IPS-18a (cell line): ENCODE data around the gene SPPL2A.
A peak's percentile ranks its signal among the peaks of the same experiment; 100 is the strongest.

Experiments used
- H3K27ac ChIP-seq: one replicate; pipeline ENCODE4 v1.5.1; 2013; ENCODE audit warnings: low read length
- H3K27me3 ChIP-seq: one replicate; pipeline ENCODE4 v1.6.1; 2013; ENCODE audit warnings: mild to moderate bottlenecking, low read length; ENCODE audit not compliant: control insufficient read depth, insufficient read depth
- H3K36me3 ChIP-seq: one replicate; pipeline ENCODE4 v1.6.1; 2013; ENCODE audit warnings: low read depth, low read length; ENCODE audit not compliant: control insufficient read depth
- H3K4me1 ChIP-seq: one replicate; pipeline ENCODE4 v1.6.1; 2013; ENCODE audit warnings: low read depth, low read length; ENCODE audit not compliant: control insufficient read depth
- H3K4me3 ChIP-seq: one replicate; pipeline ENCODE4 v1.5.1; 2013; ENCODE audit warnings: low read length
- H3K9ac ChIP-seq: one replicate; pipeline ENCODE4 v1.6.1; 2013; ENCODE audit warnings: mild to moderate bottlenecking, low read length, moderate library complexity
- H3K9me3 ChIP-seq: one replicate; pipeline ENCODE4 v1.6.1; 2013; ENCODE audit warnings: low read depth, low read length; ENCODE audit not compliant: control insufficient read depth

The SPPL2A gene

DNA sequence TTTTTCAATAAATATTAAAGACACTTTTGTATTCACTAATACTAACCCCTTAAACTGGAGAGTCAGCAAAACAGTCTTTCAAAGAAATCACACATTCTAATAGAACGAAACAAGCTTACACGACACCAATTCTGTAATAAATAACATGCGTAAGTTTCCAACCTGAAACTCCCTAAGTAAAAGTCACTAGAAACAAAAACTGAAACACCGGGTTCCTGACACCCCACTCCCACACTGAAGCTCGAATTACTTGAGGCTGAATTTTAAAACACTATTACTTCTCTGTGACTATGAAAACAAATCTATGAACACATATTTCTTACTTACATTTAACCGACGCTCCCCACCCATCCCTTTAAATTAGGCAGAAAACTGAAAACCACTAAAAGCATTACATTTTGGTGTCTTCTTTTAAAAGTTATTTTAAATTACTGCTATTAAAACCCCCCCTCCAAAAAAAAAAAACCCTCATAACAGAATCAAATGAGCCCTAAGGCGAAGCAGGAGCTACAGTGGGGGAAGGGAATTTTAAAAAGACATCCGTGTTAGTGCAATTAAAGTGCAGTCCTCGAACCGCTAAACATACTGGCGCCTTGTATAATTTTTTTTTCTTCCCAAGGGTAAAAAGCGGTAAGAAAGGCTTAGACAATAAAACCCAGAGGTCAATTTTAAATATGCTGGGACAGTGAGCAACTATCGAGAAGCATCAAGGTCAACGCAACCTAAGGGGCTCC is 878 bp downstream of the SPPL2A start:
- peak overlapping the region; percentile 97 for H3K4me3 ChIP-seq
- peak overlapping the region; percentile 92 for H3K9ac ChIP-seq
- H3K9me3 ChIP-seq, result no peaks in the 10 kb centered on the region
- H3K27ac ChIP-seq, result peak overlapping the region; percentile 84
- H3K36me3 ChIP-seq, result no peaks in the 10 kb centered on the region
- H3K4me1 ChIP-seq, result peaks cover 2% of the 10 kb centered on the region
- no peaks in the 10 kb centered on the region for H3K27me3 ChIP-seq

DNA sequence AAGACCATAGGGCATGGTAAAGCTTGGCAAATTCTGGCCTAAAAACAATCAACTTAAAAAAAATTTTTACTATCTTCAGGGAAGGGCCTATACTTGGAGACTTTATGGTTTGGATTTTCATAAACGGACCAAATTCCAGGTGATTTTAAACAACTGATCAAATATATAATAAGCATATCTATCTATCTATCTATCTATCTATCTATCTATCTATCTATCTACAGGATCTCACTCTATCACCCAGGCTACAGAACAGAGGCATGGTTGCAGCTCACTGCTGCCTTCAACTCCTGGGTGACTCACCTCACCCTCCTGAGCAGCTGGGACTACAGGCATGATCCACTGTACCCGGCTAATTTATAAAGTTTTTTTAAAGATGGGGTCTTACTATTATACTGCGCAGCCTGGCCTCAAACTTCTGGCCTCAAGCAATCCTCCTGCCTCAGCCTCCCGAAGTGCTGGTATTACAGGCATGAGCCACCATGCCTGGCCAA is 6.7 kb downstream of the SPPL2A start:
- Histone ChIP-seq H3K9ac (no peak overlapping the region), H3K4me1 (no peaks in the 10 kb centered on the region), H3K27ac (no peak overlapping the region), H3K4me3 (no peak overlapping the region), H3K9me3 (no peaks in the 10 kb centered on the region), H3K27me3 (no peaks in the 10 kb centered on the region), H3K36me3 (no peaks in the 10 kb centered on the region)

DNA sequence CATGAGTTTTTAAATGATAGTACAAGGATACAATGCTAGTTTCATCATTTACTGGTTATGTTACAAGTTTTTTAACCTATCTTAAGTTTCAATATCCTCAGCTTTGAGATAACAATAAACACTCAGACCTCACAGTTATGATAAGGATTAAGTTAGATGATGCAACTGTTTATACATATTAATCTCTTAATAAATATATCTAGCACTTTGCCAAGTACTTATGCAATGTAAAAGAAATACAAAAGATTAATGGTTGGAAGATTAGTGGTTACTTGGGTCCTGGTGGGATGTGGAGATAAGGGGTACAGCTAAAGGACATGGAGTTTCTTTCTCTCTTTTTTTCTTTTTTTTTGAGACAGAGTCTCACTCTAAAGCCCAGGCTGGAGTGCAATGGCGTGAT is 12.0 kb downstream of the SPPL2A start:
- Histone ChIP-seq H3K9ac (no peak overlapping the region), H3K36me3 (no peaks in the 10 kb centered on the region), H3K4me1 (no peaks in the 10 kb centered on the region), H3K4me3 (no peak overlapping the region), H3K27me3 (no peaks in the 10 kb centered on the region), H3K9me3 (no peaks in the 10 kb centered on the region), H3K27ac (no peak overlapping the region)

DNA sequence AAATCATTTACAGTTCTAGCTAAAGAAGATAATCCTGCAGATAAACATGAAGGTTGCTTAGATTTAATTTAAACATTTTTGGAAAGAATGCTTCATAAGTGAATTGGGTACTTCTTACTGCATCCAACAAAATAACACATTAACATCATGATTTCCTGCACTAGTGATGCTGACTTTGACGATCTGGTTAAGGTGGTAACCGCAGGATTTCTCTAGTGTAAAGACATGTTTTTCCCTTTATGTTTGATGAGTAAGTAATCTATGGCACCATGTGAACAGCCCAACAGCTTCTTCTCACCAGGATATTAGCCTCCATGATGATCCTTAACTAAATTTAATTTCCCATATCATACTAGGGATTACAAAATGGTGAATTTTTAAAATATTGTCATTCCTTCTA is 14.1 kb downstream of the SPPL2A start:
- no peak overlapping the region for H3K4me3 ChIP-seq
- no peaks in the 10 kb centered on the region for H3K27me3 ChIP-seq
- no peaks in the 10 kb centered on the region for H3K9me3 ChIP-seq
- no peaks in the 10 kb centered on the region for H3K4me1 ChIP-seq
- H3K9ac ChIP-seq, result no peak overlapping the region
- H3K27ac ChIP-seq, result no peak overlapping the region
- H3K36me3 ChIP-seq, result peaks cover 8% of the 10 kb centered on the region

DNA sequence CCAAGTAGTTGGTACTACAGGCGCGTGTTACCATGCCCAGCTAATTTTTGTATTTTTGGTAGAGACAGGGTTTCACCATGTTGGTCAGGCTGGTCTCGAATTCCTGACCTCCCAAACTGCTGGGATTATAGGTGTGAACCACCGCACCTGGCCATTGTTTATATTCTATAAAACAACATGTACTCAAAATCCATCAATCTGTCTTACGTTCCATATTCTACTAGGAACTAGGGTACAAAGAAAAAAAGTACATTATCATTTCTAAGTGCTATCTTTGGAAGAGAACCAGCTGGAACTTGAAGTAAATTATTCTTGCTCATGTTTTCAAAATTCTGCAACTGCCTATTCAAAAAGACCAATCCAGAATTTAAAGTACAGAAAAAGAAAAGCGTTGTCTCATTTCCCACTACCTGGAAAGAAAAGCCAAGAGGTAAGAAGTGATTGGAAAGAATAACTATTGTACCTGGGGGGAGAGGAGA is 15.2 kb downstream of the SPPL2A start:
- Histone ChIP-seq H3K27me3 (no peaks in the 10 kb centered on the region), H3K9ac (no peak overlapping the region), H3K27ac (no peak overlapping the region), H3K36me3 (peaks cover 8% of the 10 kb centered on the region), H3K4me3 (no peak overlapping the region), H3K9me3 (no peaks in the 10 kb centered on the region), H3K4me1 (no peaks in the 10 kb centered on the region)

DNA sequence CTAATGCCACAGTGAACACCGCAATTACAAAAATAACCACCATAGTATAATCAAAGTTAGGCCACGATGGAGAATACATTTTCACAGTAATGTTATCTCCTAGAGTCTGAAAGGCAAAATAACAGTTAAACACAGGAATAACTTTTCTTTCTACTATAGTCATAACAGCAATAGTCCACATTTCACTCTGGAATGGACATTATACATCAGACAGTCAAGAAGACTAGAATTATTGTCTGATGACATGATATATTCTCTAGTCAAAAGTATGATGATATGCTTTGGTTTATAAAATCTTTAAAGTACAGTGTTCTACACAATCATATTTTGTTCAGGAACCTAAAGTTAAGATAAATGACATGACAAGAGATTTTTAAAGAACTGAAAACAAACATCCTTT is 18.0 kb downstream of the SPPL2A start:
- Histone ChIP-seq H3K27me3 (no peaks in the 10 kb centered on the region), H3K36me3 (peaks cover 8% of the 10 kb centered on the region), H3K9ac (no peak overlapping the region), H3K4me1 (no peaks in the 10 kb centered on the region), H3K9me3 (no peaks in the 10 kb centered on the region), H3K4me3 (no peak overlapping the region), H3K27ac (no peak overlapping the region)

DNA sequence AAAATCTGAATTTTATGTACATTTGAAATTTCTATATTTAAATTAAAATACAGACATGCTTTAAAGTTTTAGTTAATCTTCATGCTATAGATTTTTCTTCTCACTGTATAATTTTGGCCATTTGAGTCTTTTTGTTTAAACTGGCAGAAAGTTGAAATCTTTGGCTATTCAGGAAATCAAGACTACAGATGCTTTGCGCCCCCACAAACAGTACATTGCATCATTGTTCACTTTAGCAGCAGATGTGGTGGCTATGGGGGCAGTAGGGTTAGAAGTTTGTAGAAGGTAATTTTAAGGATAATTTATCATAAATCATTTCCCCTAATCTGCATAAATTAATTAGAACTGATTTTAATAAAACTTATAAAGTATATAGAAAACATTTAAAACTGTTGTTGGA is 20.9 kb downstream of the SPPL2A start:
- Histone ChIP-seq H3K9ac (no peak overlapping the region), H3K4me1 (no peaks in the 10 kb centered on the region), H3K27me3 (no peaks in the 10 kb centered on the region), H3K27ac (no peak overlapping the region), H3K9me3 (no peaks in the 10 kb centered on the region), H3K4me3 (no peak overlapping the region), H3K36me3 (peaks cover 8% of the 10 kb centered on the region)

DNA sequence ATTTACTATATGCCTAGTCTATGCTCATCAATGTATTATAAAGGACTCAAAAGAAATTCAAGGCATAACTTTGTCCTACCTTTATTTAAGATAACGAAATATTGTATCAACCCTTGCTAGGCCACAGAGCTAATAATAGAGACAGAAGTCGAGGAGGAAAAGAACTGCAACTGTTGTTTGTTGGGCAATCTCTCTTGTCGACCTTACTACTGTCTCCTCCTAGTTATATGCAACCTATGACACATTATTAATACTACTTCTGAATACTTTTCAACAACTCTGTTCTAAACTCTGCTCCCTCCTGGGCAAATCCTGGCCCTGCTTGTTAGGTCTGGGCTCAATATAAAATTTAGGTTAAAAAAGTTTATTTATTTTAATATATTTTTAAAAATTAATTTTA is 24.6 kb downstream of the SPPL2A start:
- no peak overlapping the region for H3K4me3 ChIP-seq
- H3K36me3 ChIP-seq, result peaks cover 10% of the 10 kb centered on the region
- H3K27me3 ChIP-seq, result no peaks in the 10 kb centered on the region
- no peaks in the 10 kb centered on the region for H3K4me1 ChIP-seq
- no peak overlapping the region for H3K9ac ChIP-seq
- no peak overlapping the region for H3K27ac ChIP-seq
- no peaks in the 10 kb centered on the region for H3K9me3 ChIP-seq

DNA sequence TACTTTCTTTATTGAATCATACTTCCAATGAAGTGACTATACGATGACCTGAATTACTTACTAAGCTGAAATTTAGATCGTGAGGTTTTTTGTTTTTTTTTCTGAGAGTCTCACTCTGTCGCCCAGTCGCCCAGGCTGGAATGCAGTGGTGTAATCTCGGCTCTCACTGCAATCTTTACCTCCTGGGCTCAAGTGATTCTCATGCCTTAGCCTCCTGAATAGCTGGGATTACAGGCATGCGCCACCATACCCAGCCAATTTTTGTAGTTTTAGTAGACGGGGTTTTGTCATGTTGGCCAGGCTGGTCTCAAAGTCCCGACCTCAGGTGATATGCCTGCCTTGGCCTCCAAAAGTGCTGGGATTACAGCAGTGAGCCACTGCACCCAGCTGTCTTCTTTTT is 28.7 kb downstream of the SPPL2A start:
- H3K36me3 ChIP-seq, result peaks cover 18% of the 10 kb centered on the region

DNA sequence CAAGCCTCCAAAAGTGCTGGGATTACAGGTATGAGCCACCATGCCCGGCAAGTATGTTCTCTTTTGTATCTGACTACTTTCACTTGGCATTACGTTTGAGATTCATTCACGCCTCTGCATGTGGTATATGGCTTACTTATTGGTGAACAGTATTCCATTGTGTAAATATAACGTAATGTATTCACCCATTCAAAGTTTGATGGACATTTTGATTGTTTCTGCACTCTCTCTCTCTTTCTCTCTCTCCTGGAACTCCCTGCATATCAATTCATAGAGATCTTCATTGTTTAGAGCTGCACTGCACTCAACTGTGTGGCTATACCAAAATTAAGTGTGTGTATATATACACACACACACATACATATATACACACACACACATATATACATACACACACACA is 30.4 kb downstream of the SPPL2A start:
- no peaks in the 10 kb centered on the region for H3K9me3 ChIP-seq
- no peaks in the 10 kb centered on the region for H3K4me1 ChIP-seq
- no peaks in the 10 kb centered on the region for H3K27me3 ChIP-seq
- peaks cover 22% of the 10 kb centered on the region for H3K36me3 ChIP-seq
- H3K27ac ChIP-seq, result no peak overlapping the region
- H3K9ac ChIP-seq, result no peak overlapping the region
- no peak overlapping the region for H3K4me3 ChIP-seq

More for the DNA sequence above, 28.7 kb downstream of the SPPL2A start:
- Histone ChIP-seq H3K9ac (no peak overlapping the region), H3K27ac (no peak overlapping the region), H3K4me3 (no peak overlapping the region), H3K9me3 (no peaks in the 10 kb centered on the region), H3K4me1 (no peaks in the 10 kb centered on the region), H3K27me3 (no peaks in the 10 kb centered on the region)

DNA sequence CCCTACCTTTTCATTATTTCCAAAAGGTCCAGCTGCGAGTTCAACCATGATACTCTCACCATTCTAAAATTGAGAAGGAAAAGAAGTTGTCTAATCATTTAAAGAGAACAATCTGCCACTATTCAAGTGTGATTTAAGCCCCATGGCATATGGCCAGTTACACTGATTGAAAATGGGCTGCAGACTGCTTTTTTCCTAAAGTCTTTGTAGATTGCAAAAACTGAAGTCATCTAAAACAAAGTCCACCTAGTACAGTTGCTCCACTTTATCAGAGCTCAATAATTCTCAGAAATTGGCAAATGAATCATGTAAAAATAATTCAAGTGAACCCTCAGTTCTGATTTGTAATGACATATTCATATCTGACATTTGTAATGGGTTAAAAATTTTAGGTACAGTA is 39.2 kb downstream of the SPPL2A start:
- Histone ChIP-seq H3K9ac (no peak overlapping the region), H3K4me1 (no peaks in the 10 kb centered on the region), H3K27me3 (no peaks in the 10 kb centered on the region), H3K9me3 (no peaks in the 10 kb centered on the region), H3K27ac (no peak overlapping the region), H3K36me3 (peaks cover 4% of the 10 kb centered on the region), H3K4me3 (no peak overlapping the region)

DNA sequence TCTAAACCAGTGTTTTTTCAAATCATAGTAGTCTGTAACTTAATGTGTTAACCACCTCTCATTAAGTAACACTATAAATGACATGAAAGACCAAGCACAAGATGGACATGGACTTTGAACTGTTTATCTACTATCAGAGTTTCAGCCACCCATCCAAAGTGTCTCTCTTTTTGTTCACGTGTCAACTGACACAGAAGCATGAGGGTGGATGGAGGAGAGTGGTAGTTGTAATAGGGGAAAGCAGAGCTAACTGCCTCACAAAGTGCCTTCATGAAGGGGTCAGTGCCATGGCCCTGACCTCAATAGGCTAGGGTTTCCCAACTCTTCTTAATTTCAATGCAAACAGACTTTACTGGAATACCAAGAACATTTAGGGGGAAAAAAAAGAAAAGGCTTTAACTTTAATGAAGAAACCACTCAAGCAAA is 46.8 kb downstream of the SPPL2A start:
- Histone ChIP-seq H3K27me3 (no peaks in the 10 kb centered on the region), H3K4me3 (no peak overlapping the region), H3K9ac (no peak overlapping the region), H3K4me1 (no peaks in the 10 kb centered on the region), H3K9me3 (no peaks in the 10 kb centered on the region), H3K36me3 (peaks cover 8% of the 10 kb centered on the region), H3K27ac (no peak overlapping the region)
